Trophoblast cell (in vitro differentiated cells and primary cell): ENCODE results near the gene EVC2.

Source experiments
- DNase-seq, 2 donors: peaks; one replicate each; pipeline ENCODE4 v3.0.0-alpha.2; 2016
- H2AFZ ChIP-seq: 2 replicates; pipeline ENCODE4 v1.6.1; 2013; ENCODE audit warnings: low read length, moderate library complexity, mild to moderate bottlenecking; ENCODE audit not compliant: insufficient read depth, poor library complexity
- H2AK5ac ChIP-seq: 2 replicates; pipeline ENCODE4 v1.6.1; 2013; ENCODE audit warnings: mild to moderate bottlenecking, low read length
- H2BK120ac ChIP-seq: 2 replicates; pipeline ENCODE4 v1.6.1; 2013; ENCODE audit warnings: low read length, mild to moderate bottlenecking, moderate library complexity; ENCODE audit not compliant: insufficient read depth, poor library complexity
- H2BK12ac ChIP-seq: 2 replicates; pipeline ENCODE4 v1.6.1; 2013; ENCODE audit warnings: mild to moderate bottlenecking, low read length, moderate library complexity
- H2BK5ac ChIP-seq: 2 replicates; pipeline ENCODE4 v1.6.1; 2013; ENCODE audit warnings: low read length, low read depth, moderate library complexity, mild to moderate bottlenecking; ENCODE audit not compliant: poor library complexity
- H3K14ac ChIP-seq: 2 replicates; pipeline ENCODE4 v1.6.1; 2013; ENCODE audit warnings: mild to moderate bottlenecking, low read length
- H3K18ac ChIP-seq: 2 replicates; pipeline ENCODE4 v1.6.1; 2013; ENCODE audit warnings: mild to moderate bottlenecking, low read length
- H3K23ac ChIP-seq: 2 replicates; pipeline ENCODE4 v1.6.1; 2013; ENCODE audit warnings: low read length
- H3K27ac ChIP-seq: 2 replicates; pipeline ENCODE4 v1.5.1; 2013; ENCODE audit warnings: low read depth, mild to moderate bottlenecking, inconsistent platforms, low read length, moderate library complexity
- H3K27me3 ChIP-seq: 2 replicates; pipeline ENCODE4 v1.6.1; 2013; ENCODE audit warnings: inconsistent platforms, mild to moderate bottlenecking, low read length, moderate library complexity; ENCODE audit not compliant: insufficient read depth
- H3K36me3 ChIP-seq, 2 experiments: 1 replicate in 1 of 2; 2 replicates in 1 of 2; pipeline ENCODE4 v1.6.1; 2013; ENCODE audit warnings: low read length in 2 of 2, mild to moderate bottlenecking in 2 of 2, moderate library complexity in 1 of 2; ENCODE audit not compliant: insufficient read depth in 2 of 2, control insufficient read depth in 1 of 2
- H3K4ac ChIP-seq: 2 replicates; pipeline ENCODE4 v1.6.1; 2013; ENCODE audit warnings: low read depth, mild to moderate bottlenecking, low read length, moderate library complexity
- H3K4me1 ChIP-seq, 2 experiments: 1 replicate in 1 of 2; 2 replicates in 1 of 2; pipeline ENCODE4 v1.6.1; 2013; ENCODE audit warnings: low read length in 2 of 2, mild to moderate bottlenecking in 2 of 2, moderate library complexity in 1 of 2; ENCODE audit not compliant: insufficient read depth in 2 of 2, control insufficient read depth in 1 of 2
- H3K4me2 ChIP-seq: 2 replicates; pipeline ENCODE4 v1.6.1; 2013; ENCODE audit warnings: inconsistent platforms, mild to moderate bottlenecking, low read length, moderate library complexity
- H3K4me3 ChIP-seq: 2 replicates; pipeline ENCODE4 v1.5.1; 2013; ENCODE audit warnings: mild to moderate bottlenecking, low read depth, low read length, inconsistent platforms
- H3K79me1 ChIP-seq: one replicate; pipeline ENCODE4 v1.6.1; 2013; ENCODE audit warnings: low read length
- H3K79me2 ChIP-seq: 2 replicates; pipeline ENCODE4 v1.6.1; 2013; ENCODE audit warnings: low read length, mild to moderate bottlenecking; ENCODE audit not compliant: control insufficient read depth, insufficient read depth, poor library complexity
- H3K9ac ChIP-seq: 2 replicates; pipeline ENCODE4 v1.6.1; 2013; ENCODE audit warnings: mild to moderate bottlenecking, low read length
- H3K9me3 ChIP-seq: 2 replicates; pipeline ENCODE4 v1.6.1; 2013; ENCODE audit warnings: low read depth, mild to moderate bottlenecking, control low read depth, inconsistent platforms, low read length; ENCODE audit not compliant: insufficient read depth
- H4K12ac ChIP-seq: 2 replicates; pipeline ENCODE4 v1.6.1; 2013; ENCODE audit warnings: low read depth, mild to moderate bottlenecking, low read length, moderate library complexity
- H4K8ac ChIP-seq: 2 replicates; pipeline ENCODE4 v1.6.1; 2013; ENCODE audit warnings: low read depth, mild to moderate bottlenecking, low read length, moderate library complexity
- H4K91ac ChIP-seq: one replicate; pipeline ENCODE4 v1.6.1; 2013; ENCODE audit warnings: low read depth, mild to moderate bottlenecking, low read length, moderate library complexity
- WGBS: extraction: QIAGEN DNeasy Blood & Tissue Kit; methylation state at CpG from one replicate; pipeline ENCODE4 v1.1.7; 2013; ENCODE audit warnings: missing lambda C conversion rate; ENCODE audit not compliant: insufficient read length, insufficient coverage; ENCODE audit errors: extremely low coverage; 5-methylcytosine and 5-hydroxymethylcytosine counted together

Gene EVC2

DNA sequence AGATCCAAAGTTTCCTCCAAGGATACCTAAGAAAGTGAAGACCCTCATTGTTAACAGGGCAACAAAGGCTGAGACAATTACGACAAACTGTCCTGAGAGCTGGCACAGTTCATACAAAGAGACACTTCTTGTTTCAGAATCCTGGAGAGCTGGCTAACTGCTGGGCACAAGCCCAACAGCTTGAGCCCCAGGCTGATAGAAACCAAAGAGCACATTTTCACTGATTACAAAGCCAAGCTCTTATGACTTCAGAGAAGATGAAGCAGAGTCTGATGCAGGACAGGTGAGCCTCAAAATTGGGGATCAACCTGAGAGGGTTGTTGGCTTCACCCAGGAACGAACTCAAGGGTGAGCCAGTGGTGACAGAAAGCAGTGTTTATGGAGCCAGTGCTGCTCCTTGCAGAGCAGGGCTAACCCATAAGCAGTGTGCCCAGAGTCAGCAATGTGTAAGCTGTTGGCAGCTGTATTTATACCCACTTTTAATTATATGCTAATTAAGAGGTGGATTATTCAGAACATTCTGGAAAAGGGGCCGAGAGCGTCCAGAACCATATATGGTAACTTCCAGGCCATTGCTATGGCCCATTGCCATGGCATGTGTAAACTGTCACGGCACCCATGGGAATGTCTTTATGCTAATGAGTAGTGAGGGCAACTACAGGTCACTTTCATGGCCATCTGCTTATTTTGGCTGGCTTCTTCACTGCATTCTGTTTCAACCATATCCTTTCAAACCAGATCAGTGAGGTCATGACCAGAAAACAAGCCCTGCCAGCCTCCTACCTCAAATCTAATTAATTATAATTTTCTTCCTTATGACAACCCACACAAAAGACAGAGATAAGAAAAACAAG is 183.7 kb downstream of the EVC2 start:
- H2AFZ ChIP-seq, result no peak overlapping the region
- H2AK5ac ChIP-seq, result no peak overlapping the region
- no peak overlapping the region for H4K8ac ChIP-seq
- H2BK5ac ChIP-seq, result no peak overlapping the region
- H3K4me2 ChIP-seq, result no peak overlapping the region
- H4K12ac ChIP-seq, result no peak overlapping the region
- H3K23ac ChIP-seq, result no peak overlapping the region
- DNase-seq, result no peak
- no CpG with 5 or more reads among the region's 5 CpGs for WGBS
- H3K27ac ChIP-seq, result no peak overlapping the region
- no peak overlapping the region for H2BK120ac ChIP-seq
- no peaks in the 10 kb centered on the region for H3K79me1 ChIP-seq
- H3K36me3 ChIP-seq, result no peaks in the 10 kb centered on the region
- no peaks in the 10 kb centered on the region for H3K79me2 ChIP-seq
- H3K9ac ChIP-seq, result no peak overlapping the region
- H3K4me1 ChIP-seq, result no peaks in the 10 kb centered on the region
- no peak overlapping the region for H3K4ac ChIP-seq
- no peak overlapping the region for H3K4me3 ChIP-seq
- no peaks in the 10 kb centered on the region for H3K9me3 ChIP-seq
- H4K91ac ChIP-seq, result no peak overlapping the region
- H2BK12ac ChIP-seq, result no peak overlapping the region
- no peak overlapping the region for H3K14ac ChIP-seq
- H3K27me3 ChIP-seq, result no peaks in the 10 kb centered on the region
- H3K18ac ChIP-seq, result no peak overlapping the region

GRCh38 chr4:5517372-5517771 is 191.0 kb downstream of the EVC2 start:
- H3K9me3 ChIP-seq, result peaks cover 5% of the 10 kb centered on the region
- no peak overlapping the region for H4K8ac ChIP-seq
- DNase-seq, result no peak
- no peak overlapping the region for H2BK120ac ChIP-seq
- no peak overlapping the region for H3K9ac ChIP-seq
- H3K27me3 ChIP-seq, result no peaks in the 10 kb centered on the region
- H2BK5ac ChIP-seq, result no peak overlapping the region
- no peaks in the 10 kb centered on the region for H3K79me1 ChIP-seq
- H3K4me1 ChIP-seq, result no peaks in the 10 kb centered on the region
- no peak overlapping the region for H2BK12ac ChIP-seq
- H3K27ac ChIP-seq, result no peak overlapping the region
- H3K18ac ChIP-seq, result no peak overlapping the region
- H4K12ac ChIP-seq, result no peak overlapping the region
- peaks cover 0 to 2% of the 10 kb centered on the region in 2 experiments for H3K36me3 ChIP-seq
- no peak overlapping the region for H2AFZ ChIP-seq
- H3K23ac ChIP-seq, result no peak overlapping the region
- H3K4me2 ChIP-seq, result no peak overlapping the region
- H3K4ac ChIP-seq, result no peak overlapping the region
- no peak overlapping the region for H3K14ac ChIP-seq
- no CpG with 5 or more reads among the region's 4 CpGs for WGBS
- H3K4me3 ChIP-seq, result no peak overlapping the region
- no peak overlapping the region for H4K91ac ChIP-seq
- H2AK5ac ChIP-seq, result no peak overlapping the region
- H3K79me2 ChIP-seq, result no peaks in the 10 kb centered on the region

GRCh38 chr4:5515646-5516045 is 192.7 kb downstream of the EVC2 start:
- H3K79me2 ChIP-seq, result no peaks in the 10 kb centered on the region
- H3K27me3 ChIP-seq, result no peaks in the 10 kb centered on the region
- DNase-seq, result no peak
- no peak overlapping the region for H3K18ac ChIP-seq
- no peak overlapping the region for H2AFZ ChIP-seq
- H2AK5ac ChIP-seq, result no peak overlapping the region
- no peak overlapping the region for H2BK5ac ChIP-seq
- H3K23ac ChIP-seq, result no peak overlapping the region
- no peak overlapping the region for H3K14ac ChIP-seq
- peaks cover 5% of the 10 kb centered on the region for H3K9me3 ChIP-seq
- no peak overlapping the region for H2BK12ac ChIP-seq
- no peaks in the 10 kb centered on the region for H3K4me1 ChIP-seq
- no peak overlapping the region for H3K4me3 ChIP-seq
- no peak overlapping the region for H3K27ac ChIP-seq
- H3K4ac ChIP-seq, result no peak overlapping the region
- H3K79me1 ChIP-seq, result no peaks in the 10 kb centered on the region
- H3K9ac ChIP-seq, result no peak overlapping the region
- no peak overlapping the region for H2BK120ac ChIP-seq
- peaks cover 0 to 2% of the 10 kb centered on the region in 2 experiments for H3K36me3 ChIP-seq
- H3K4me2 ChIP-seq, result no peak overlapping the region
- H4K91ac ChIP-seq, result no peak overlapping the region
- no peak overlapping the region for H4K12ac ChIP-seq
- H4K8ac ChIP-seq, result no peak overlapping the region
